ENCODE measurements around the gene STX8.
"Not testable (repeated sequence)": the region's sequence is repeated elsewhere in the genome, so short reads cannot be mapped to it uniquely, and the experiment has no call there.

The STX8 gene, protein sequence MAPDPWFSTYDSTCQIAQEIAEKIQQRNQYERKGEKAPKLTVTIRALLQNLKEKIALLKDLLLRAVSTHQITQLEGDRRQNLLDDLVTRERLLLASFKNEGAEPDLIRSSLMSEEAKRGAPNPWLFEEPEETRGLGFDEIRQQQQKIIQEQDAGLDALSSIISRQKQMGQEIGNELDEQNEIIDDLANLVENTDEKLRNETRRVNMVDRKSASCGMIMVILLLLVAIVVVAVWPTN

DNA sequence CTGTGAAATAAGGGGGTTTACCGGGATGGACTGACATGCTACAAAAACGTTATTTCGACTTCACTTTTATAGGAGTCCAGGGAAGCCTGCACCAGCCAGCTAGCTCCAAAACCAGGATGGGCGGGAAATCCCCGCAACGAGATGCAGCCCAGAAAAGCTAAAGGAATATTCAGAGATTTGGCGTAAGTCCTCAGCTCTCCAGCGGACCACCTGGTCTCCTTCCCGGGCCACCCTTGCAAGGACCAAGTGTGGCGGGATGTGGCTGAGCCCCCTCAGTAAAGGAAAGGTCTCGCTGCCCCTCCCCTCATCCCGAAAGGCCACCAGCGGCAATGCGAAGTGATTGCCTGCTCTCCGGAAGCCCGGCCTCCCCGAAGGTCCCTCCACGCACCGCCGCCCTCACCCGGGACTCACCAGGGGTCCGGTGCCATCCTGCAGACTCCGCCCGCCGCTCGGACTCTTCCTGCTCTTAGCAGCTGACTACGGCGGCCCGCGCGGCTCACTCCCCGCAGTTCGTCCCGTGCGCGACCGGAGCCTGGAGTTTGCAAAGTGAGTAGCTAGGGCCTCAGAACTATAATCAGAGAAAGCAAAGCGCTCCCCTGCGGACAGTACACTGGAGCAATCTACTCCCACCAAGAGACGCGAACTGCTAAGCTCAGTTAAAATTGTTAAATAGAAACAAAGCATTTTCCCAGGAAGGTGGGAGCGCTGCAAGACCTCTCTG is at the start of gene STX8:
STX8 (minus strand) TSS at position 440 of the 721 bp plus-strand sequence; CDS start at position 428, 12 bp downstream.
- Histone ChIP-seq H3K27ac (ENCODE audit: low read depth, low read length) (no peak within 1 kb of the TSS), H3K27me3 (ENCODE audit: control insufficient read depth, insufficient read depth, low read length) (no peaks in the 10 kb centered on the region)

DNA sequence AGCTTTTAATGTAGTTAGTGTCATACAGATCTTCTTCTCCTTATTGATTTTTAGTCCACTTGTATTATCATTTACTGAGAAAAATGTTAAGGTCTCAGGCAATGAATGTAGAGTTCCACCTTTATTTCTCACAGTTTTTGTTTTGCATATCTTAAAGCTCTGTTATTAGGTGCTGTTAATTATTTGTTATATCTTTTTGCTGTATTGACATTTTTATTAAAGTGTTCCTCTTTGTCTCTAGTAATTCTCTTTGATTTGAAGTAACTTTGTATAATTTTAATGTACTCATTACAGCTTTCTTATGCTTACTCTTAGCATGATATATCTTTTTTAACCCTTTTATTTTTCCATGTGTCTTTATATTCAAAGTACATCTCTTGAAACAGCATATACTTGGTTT is 47.3 kb upstream of the STX8 start:
- Histone ChIP-seq H3K4me1 (ENCODE audit: control insufficient read depth, insufficient read depth, low read length) (no peaks in the 10 kb centered on the region), H3K27ac (ENCODE audit: low read depth, low read length) (no peak overlapping the region), H3K9ac (ENCODE audit: low read length) (no peak overlapping the region), H3K4me3 (ENCODE audit: low read depth, low read length) (no peak overlapping the region), H3K27me3 (ENCODE audit: control insufficient read depth, insufficient read depth, low read length) (no peaks in the 10 kb centered on the region), H3K36me3 (ENCODE audit: control insufficient read depth, insufficient read depth, low read length) (no peaks in the 10 kb centered on the region), H3K9me3 (ENCODE audit: control insufficient read depth, insufficient read depth, low read depth, low read length) (peaks cover 14% of the 10 kb centered on the region; the same call in 1 of the 2 replicates)

More for the DNA sequence above, at the start of gene STX8:
- H3K9me3 ChIP-seq (ENCODE audit: control insufficient read depth, insufficient read depth, low read depth, low read length), result no peaks in the 10 kb centered on the region
- peak within 1 kb of the TSS; percentile 77 for H3K4me3 ChIP-seq (ENCODE audit: low read depth, low read length)
- no peaks in the 10 kb centered on the region for H3K36me3 ChIP-seq (ENCODE audit: control insufficient read depth, insufficient read depth, low read length)
- H3K9ac ChIP-seq (ENCODE audit: low read length), result peak within 1 kb of the TSS; percentile 66
- H3K4me1 ChIP-seq (ENCODE audit: control insufficient read depth, insufficient read depth, low read length), result peaks cover 6% of the 10 kb centered on the region; the same call in 1 of the 2 replicates

DNA sequence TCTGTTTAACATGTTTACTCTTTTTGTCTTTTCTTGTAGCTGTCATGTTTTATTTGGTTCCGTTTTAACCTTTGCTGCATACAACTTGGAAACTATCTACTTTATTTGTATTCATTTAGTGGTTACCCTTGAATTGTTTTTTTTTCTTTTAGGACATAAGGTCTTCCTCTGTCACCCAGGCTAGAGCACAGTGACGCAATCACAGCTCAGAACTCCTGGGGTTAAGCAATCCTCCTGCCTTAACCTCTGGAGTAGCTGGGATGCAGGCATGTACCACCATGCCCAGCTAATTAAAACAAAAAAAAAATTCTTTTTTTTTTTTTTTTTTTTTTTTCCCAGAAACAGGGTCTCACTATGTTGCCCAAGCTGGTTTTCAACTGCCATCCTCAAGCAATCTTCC is 39.9 kb upstream of the STX8 start:
- Histone ChIP-seq H3K9ac (ENCODE audit: low read length) (no peak overlapping the region), H3K27me3 (ENCODE audit: control insufficient read depth, insufficient read depth, low read length) (no peaks in the 10 kb centered on the region), H3K9me3 (ENCODE audit: control insufficient read depth, insufficient read depth, low read depth, low read length) (peaks cover 4% of the 10 kb centered on the region; the same call in 1 of the 2 replicates), H3K27ac (ENCODE audit: low read depth, low read length) (no peak overlapping the region), H3K4me1 (ENCODE audit: control insufficient read depth, insufficient read depth, low read length) (no peaks in the 10 kb centered on the region), H3K36me3 (ENCODE audit: control insufficient read depth, insufficient read depth, low read length) (no peaks in the 10 kb centered on the region), H3K4me3 (ENCODE audit: low read depth, low read length) (no peak overlapping the region)

DNA sequence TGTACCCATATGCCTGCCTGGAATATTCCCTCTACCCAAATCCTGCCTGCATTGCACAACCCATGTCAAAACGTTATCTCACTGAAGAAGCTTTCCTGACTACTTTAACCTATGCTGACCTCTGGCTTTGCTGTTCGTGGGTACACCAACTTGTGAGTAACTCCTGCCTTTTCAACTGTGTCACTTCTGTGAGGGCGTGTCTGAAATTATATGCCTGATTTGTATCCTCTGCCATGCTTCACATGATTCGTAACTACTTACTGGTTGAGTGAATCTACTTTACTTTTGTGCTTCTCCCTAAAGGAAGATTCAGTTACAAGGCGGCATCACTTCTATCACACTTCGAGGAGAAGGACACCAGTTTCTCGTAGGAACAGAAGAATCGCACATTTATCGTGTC is 36.4 kb upstream of the STX8 start:
- Histone ChIP-seq H3K36me3 (ENCODE audit: control insufficient read depth, insufficient read depth, low read length) (no peaks in the 10 kb centered on the region), H3K27ac (ENCODE audit: low read depth, low read length) (no peak overlapping the region), H3K27me3 (ENCODE audit: control insufficient read depth, insufficient read depth, low read length) (no peaks in the 10 kb centered on the region), H3K4me3 (ENCODE audit: low read depth, low read length) (no peak overlapping the region), H3K9me3 (ENCODE audit: control insufficient read depth, insufficient read depth, low read depth, low read length) (peaks cover 4% of the 10 kb centered on the region; the same call in 1 of the 2 replicates), H3K9ac (ENCODE audit: low read length) (no peak overlapping the region), H3K4me1 (ENCODE audit: control insufficient read depth, insufficient read depth, low read length) (no peaks in the 10 kb centered on the region)

DNA sequence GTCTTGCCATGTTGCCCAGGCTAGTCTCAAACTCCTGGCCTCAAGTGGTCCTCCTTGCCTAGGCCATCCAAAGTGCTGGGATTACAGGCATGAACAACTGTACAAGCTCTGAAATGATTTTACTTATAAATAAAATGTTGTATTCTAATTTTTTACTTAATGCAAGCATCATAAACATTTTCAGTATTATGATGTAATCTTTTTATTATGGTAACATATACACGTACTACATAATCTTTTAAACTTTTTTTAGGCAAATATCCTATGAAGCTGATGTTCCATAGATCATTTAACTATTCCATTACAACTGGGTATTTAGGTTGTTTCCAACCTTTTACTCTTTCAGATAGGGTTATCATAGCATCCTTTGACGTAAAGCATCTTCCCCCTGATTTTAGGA is 35.9 kb upstream of the STX8 start:
- no peak overlapping the region for H3K9ac ChIP-seq (ENCODE audit: low read length)
- no peak overlapping the region for H3K27ac ChIP-seq (ENCODE audit: low read depth, low read length)
- H3K4me3 ChIP-seq (ENCODE audit: low read depth, low read length), result no peak overlapping the region
- H3K4me1 ChIP-seq (ENCODE audit: control insufficient read depth, insufficient read depth, low read length), result no peaks in the 10 kb centered on the region
- no peaks in the 10 kb centered on the region for H3K27me3 ChIP-seq (ENCODE audit: control insufficient read depth, insufficient read depth, low read length)
- peaks cover 4% of the 10 kb centered on the region; the same call in 1 of the 2 replicates for H3K9me3 ChIP-seq (ENCODE audit: control insufficient read depth, insufficient read depth, low read depth, low read length)
- H3K36me3 ChIP-seq (ENCODE audit: control insufficient read depth, insufficient read depth, low read length), result no peaks in the 10 kb centered on the region

DNA sequence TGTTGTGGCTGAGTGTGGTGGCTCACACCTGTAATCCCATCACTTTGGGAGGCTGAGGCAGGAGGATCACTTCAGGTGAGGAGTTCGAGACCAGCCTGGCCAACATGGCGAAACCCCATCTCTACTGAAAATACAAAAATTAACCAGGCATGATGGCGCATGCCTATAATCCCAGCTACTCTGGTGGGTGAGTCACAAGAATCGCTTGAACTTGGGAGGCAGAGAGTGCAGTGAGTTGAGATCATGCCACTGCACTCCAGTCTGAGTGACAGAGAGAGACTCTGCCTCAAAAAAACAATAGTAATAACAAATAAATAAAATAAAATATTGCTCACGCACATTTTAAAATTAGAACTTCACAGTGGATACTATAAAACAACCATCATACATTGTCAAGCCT is 31.4 kb upstream of the STX8 start:
- not testable (repeated sequence) for H3K4me1 ChIP-seq (ENCODE audit: control insufficient read depth, insufficient read depth, low read length); H3K36me3 ChIP-seq (ENCODE audit: control insufficient read depth, insufficient read depth, low read length); H3K27me3 ChIP-seq (ENCODE audit: control insufficient read depth, insufficient read depth, low read length); H3K9me3 ChIP-seq (ENCODE audit: control insufficient read depth, insufficient read depth, low read depth, low read length); H3K4me3 ChIP-seq (ENCODE audit: low read depth, low read length); H3K9ac ChIP-seq (ENCODE audit: low read length); H3K27ac ChIP-seq (ENCODE audit: low read depth, low read length)

DNA sequence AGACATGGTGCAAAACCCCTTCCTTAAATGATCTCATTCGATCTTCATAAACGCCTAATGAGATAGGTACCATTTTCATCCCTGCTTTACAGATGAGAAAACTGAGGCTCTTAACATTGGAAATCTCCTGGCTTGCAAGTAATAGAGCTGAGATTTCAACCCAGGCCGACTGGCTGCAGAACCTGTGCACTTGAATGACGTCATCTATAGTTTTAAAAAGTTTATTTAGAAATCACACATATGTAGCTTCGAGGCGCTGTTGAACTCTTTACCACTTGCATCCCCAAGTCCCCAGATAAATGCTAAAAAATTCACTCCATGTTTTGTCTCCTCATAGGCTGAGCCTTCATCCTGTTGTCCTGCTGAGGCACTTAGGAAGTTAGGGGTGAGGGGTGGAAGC is 30.8 kb upstream of the STX8 start:
- Histone ChIP-seq H3K27me3 (ENCODE audit: control insufficient read depth, insufficient read depth, low read length) (no peaks in the 10 kb centered on the region), H3K27ac (ENCODE audit: low read depth, low read length) (no peak overlapping the region), H3K4me3 (ENCODE audit: low read depth, low read length) (no peak overlapping the region), H3K36me3 (ENCODE audit: control insufficient read depth, insufficient read depth, low read length) (no peaks in the 10 kb centered on the region), H3K9me3 (ENCODE audit: control insufficient read depth, insufficient read depth, low read depth, low read length) (no peaks in the 10 kb centered on the region), H3K4me1 (ENCODE audit: control insufficient read depth, insufficient read depth, low read length) (no peaks in the 10 kb centered on the region), H3K9ac (ENCODE audit: low read length) (no peak overlapping the region)

DNA sequence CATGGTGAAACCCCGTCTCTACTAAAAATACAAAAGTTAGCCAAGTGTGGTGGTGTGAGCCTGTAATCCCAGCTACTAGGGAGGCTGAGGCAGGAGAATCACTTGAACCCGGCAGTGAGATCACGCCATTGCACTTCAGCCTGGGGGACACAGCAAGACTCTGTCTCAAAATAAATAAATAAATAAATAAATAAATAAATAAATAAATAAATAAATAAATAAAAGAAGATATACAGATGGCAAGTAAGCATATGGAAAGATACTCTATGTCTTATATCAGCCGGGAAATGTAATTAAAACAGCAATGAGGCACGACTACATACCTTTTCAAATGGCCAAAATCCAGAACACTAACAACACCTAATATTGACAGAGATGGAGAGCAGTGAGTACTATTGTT is 29.0 kb upstream of the STX8 start:
- not testable (repeated sequence) for H3K9ac ChIP-seq (ENCODE audit: low read length); H3K27me3 ChIP-seq (ENCODE audit: control insufficient read depth, insufficient read depth, low read length); H3K9me3 ChIP-seq (ENCODE audit: control insufficient read depth, insufficient read depth, low read depth, low read length); H3K4me1 ChIP-seq (ENCODE audit: control insufficient read depth, insufficient read depth, low read length); H3K36me3 ChIP-seq (ENCODE audit: control insufficient read depth, insufficient read depth, low read length); H3K27ac ChIP-seq (ENCODE audit: low read depth, low read length); H3K4me3 ChIP-seq (ENCODE audit: low read depth, low read length)

DNA sequence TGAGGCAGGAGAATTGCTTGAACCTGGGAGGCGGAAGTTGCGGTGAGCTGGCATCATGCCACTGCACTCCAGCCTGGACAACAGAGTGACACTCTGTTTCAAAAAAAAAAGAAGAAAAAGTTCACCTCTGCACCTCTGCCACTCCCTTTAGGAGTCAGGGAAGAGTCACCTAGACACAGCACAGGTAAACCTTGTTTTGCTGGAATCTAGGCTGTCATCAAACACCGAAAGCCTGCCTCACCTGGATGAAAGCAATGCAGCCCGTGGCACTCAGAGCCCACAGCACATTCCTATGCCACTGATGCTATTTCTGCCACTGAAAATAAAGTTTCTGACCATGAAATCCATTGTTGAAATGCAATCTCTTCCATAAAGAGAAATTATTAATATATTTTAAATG is 23.0 kb upstream of the STX8 start:
- H3K4me1 ChIP-seq (ENCODE audit: control insufficient read depth, insufficient read depth, low read length), result no peaks in the 10 kb centered on the region
- no peak overlapping the region for H3K9ac ChIP-seq (ENCODE audit: low read length)
- H3K9me3 ChIP-seq (ENCODE audit: control insufficient read depth, insufficient read depth, low read depth, low read length), result no peaks in the 10 kb centered on the region
- no peaks in the 10 kb centered on the region for H3K36me3 ChIP-seq (ENCODE audit: control insufficient read depth, insufficient read depth, low read length)
- no peak overlapping the region for H3K4me3 ChIP-seq (ENCODE audit: low read depth, low read length)
- H3K27ac ChIP-seq (ENCODE audit: low read depth, low read length), result no peak overlapping the region
- no peaks in the 10 kb centered on the region for H3K27me3 ChIP-seq (ENCODE audit: control insufficient read depth, insufficient read depth, low read length)

DNA sequence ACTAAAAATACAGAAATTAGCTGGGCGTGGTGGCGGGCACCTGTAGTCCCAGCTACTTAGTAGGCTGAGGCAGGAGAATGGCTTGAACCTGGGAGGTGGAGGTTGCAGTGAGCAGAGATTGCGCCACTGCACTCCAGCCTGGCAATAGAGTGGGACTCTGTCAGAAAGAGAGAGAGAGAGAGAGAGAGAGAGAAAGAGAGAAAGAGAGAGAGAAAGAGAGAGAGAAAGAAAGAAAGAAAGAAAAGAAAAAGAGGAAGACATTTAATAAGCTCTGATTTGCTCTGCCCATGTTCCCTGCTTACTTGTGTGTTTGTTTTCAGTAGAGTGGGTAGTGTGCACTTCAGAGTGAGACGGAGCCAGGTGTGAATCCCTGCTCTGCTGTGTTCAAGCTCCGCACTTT is 22.0 kb upstream of the STX8 start:
- not testable (repeated sequence) for H3K27me3 ChIP-seq (ENCODE audit: control insufficient read depth, insufficient read depth, low read length); H3K27ac ChIP-seq (ENCODE audit: low read depth, low read length); H3K4me3 ChIP-seq (ENCODE audit: low read depth, low read length)

DNA sequence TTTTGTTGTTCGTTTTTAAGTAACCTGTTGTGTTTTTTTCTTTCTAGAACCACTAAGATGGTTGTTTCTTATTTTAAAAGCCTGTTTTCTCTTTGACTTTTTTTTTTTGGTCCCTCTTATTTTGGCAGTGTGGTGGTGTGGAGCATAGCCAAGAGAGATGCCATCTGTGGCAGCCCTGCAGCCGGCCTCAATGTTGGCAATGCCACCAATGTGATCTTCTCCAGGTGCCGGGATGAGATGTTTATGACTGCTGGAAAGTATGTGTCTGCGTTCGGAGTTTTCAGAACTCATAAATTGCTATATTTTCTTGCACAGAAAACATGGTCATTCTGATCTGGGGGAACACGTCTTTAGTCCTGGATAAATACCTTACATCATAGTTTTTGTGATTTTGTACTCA is 18.4 kb upstream of the STX8 start:
- Histone ChIP-seq H3K4me3 (ENCODE audit: low read depth, low read length) (no peak overlapping the region), H3K4me1 (ENCODE audit: control insufficient read depth, insufficient read depth, low read length) (no peaks in the 10 kb centered on the region), H3K27ac (ENCODE audit: low read depth, low read length) (no peak overlapping the region), H3K36me3 (ENCODE audit: control insufficient read depth, insufficient read depth, low read length) (no peaks in the 10 kb centered on the region), H3K9me3 (ENCODE audit: control insufficient read depth, insufficient read depth, low read depth, low read length) (no peaks in the 10 kb centered on the region), H3K9ac (ENCODE audit: low read length) (no peak overlapping the region), H3K27me3 (ENCODE audit: control insufficient read depth, insufficient read depth, low read length) (no peaks in the 10 kb centered on the region)

More for the DNA sequence above, 22.0 kb upstream of the STX8 start:
- not testable (repeated sequence) for H3K4me1 ChIP-seq (ENCODE audit: control insufficient read depth, insufficient read depth, low read length); H3K36me3 ChIP-seq (ENCODE audit: control insufficient read depth, insufficient read depth, low read length); H3K9ac ChIP-seq (ENCODE audit: low read length); H3K9me3 ChIP-seq (ENCODE audit: control insufficient read depth, insufficient read depth, low read depth, low read length)

All from HUES6 (cell line).